RWPE2 (cell line): Measurements from ENCODE around the gene SQOR.

ENCODE experiments used
- ATAC-seq: fragments of 200-7000 bp; cut with Tn5 transposase; 3 replicates; pipeline ENCODE4 v1.9.1; 2021; ENCODE audit warnings: low read depth
- DNase-seq: peaks from one replicate; pipeline ENCODE4 v3.0.0-alpha.2; 2020; ENCODE audit warnings: low spot score
- H3K27ac ChIP-seq: fragments of 450-650 bp; 2 replicates; pipeline ENCODE4 v1.5.1; 2017; ENCODE audit warnings: mild to moderate bottlenecking; ENCODE audit not compliant: poor library complexity, severe bottlenecking
- H3K27me3 ChIP-seq: fragments of 250-450 bp; sonication (Bioruptor Pico); 2 replicates; pipeline ENCODE4 v1.5.1; 2021; ENCODE audit warnings: mild to moderate bottlenecking, moderate library complexity; ENCODE audit not compliant: insufficient read depth, poor library complexity, severe bottlenecking
- H3K36me3 ChIP-seq: fragments of 250-450 bp; sonication (Bioruptor Pico); 2 replicates; pipeline ENCODE4 v1.5.1; 2020; ENCODE audit warnings: low read depth, mild to moderate bottlenecking, moderate library complexity
- H3K4me1 ChIP-seq: fragments of 250-450 bp; sonication (Bioruptor Pico); 2 replicates; pipeline ENCODE4 v1.5.1; 2021; ENCODE audit warnings: mild to moderate bottlenecking, moderate library complexity; ENCODE audit not compliant: insufficient read depth, poor library complexity, severe bottlenecking
- H3K4me3 ChIP-seq: fragments of 250-450 bp; sonication (Bioruptor Pico); 2 replicates; pipeline ENCODE4 v1.5.1; 2021; ENCODE audit warnings: mild to moderate bottlenecking, moderate library complexity; ENCODE audit not compliant: severe bottlenecking
- H3K9me3 ChIP-seq: fragments of 250-450 bp; sonication (Bioruptor Pico); 2 replicates; pipeline ENCODE4 v1.5.1; 2021; ENCODE audit warnings: mild to moderate bottlenecking, moderate library complexity; ENCODE audit not compliant: severe bottlenecking
- TF ChIP-seq, protein P1 (sequence below): fragments of 450-650 bp; IDR thresholded peaks from one replicate; pipeline ENCODE4 v1.5.1; 2017; ENCODE audit warnings: mild to moderate bottlenecking, moderate library complexity; ENCODE audit not compliant: poor library complexity, severe bottlenecking

The SQOR gene

DNA sequence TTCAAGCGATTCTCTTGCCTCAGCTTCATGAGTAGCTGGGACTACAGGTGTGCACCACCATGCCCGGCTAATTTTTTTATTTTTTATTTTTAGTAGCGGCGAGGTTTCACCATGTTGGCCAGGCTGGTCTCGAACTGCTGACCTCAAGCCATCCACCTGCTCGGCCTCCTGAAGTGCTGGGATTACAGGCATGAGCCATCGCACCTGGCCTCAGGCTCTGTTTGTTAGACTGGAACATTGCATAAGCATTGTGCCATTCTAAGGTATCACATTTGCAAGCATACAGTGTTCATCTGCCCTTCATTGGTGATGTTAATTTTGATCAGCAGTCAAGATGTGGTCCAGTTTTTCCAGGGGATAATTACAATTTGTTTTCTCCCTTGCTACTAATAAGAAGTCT, 43.0 kb downstream of the SQOR start:
- H3K36me3 ChIP-seq: peaks cover 98% of the 10 kb centered on the region
- no peak overlapping the region for H3K4me3 ChIP-seq
- DNase-seq (no peak), ATAC-seq (no peak)
- H3K27ac ChIP-seq: no peak overlapping the region
- no peaks in the 10 kb centered on the region for H3K27me3 ChIP-seq
- TF ChIP-seq, protein P1, sequence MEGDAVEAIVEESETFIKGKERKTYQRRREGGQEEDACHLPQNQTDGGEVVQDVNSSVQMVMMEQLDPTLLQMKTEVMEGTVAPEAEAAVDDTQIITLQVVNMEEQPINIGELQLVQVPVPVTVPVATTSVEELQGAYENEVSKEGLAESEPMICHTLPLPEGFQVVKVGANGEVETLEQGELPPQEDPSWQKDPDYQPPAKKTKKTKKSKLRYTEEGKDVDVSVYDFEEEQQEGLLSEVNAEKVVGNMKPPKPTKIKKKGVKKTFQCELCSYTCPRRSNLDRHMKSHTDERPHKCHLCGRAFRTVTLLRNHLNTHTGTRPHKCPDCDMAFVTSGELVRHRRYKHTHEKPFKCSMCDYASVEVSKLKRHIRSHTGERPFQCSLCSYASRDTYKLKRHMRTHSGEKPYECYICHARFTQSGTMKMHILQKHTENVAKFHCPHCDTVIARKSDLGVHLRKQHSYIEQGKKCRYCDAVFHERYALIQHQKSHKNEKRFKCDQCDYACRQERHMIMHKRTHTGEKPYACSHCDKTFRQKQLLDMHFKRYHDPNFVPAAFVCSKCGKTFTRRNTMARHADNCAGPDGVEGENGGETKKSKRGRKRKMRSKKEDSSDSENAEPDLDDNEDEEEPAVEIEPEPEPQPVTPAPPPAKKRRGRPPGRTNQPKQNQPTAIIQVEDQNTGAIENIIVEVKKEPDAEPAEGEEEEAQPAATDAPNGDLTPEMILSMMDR: no peak
- H3K4me1 ChIP-seq: no peaks in the 10 kb centered on the region
- no peaks in the 10 kb centered on the region for H3K9me3 ChIP-seq

DNA sequence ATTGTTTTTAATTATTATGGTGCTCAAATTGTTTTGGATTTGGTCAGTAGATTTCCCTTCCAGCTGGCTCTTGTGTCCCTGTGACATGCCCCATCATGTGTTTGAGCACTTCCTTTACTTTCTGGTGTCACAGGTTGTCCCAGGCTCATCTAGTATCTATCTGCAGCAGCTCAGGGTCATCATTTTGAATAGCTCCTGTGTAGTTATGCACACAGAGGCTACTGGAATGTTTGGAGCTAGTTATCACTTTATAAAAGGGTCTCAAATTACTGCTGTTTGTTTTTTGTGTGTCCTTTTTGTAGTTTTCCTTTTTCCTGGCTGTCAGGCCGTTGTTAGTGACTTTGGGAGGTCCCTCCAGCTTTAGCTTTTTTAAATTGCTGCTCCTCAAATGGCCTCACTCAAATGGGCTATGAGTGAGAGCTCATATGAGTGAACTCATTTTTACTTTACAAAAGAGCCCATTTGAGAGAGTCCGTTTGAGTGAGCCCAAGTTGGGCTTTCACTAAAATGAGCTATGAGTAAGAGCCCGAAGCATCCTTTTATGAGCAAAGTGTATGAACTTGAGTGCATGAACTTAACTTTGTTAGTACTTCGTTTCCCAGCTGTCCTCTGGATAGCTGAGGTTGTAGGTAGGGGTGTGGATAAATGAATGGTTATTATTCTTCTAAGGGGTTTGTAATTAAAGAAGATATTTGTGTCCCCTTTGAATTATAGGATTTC, 43.8 kb downstream of the SQOR start:
- Histone ChIP-seq H3K36me3 (peaks cover 97% of the 10 kb centered on the region), H3K4me1 (no peaks in the 10 kb centered on the region), H3K27ac (no peak overlapping the region), H3K9me3 (no peaks in the 10 kb centered on the region), H3K27me3 (no peaks in the 10 kb centered on the region), H3K4me3 (no peak overlapping the region)
- TF ChIP-seq, protein P1: no peak
- no peak for ATAC-seq
- no peak for DNase-seq

DNA sequence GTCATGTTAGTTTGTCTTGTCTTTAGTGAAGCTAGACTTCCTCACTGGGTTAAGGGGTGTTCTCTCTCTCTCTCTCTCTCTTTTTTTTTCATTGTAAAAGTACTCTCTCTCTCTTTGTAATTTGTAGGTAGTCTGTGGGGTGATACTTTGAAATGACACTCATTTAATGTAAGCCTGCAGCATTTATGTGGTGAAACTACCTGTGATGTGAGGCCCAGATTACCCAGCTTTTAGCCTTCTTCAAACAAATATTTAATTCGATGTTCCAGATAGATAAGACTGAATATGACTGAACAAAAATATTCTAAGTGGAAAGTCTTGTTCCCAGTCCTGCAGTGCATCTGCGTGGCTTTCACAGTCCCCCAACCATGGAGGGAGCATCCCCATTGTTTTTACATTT, 49.7 kb downstream of the SQOR start:
- ATAC-seq (no peak), DNase-seq (no peak)
- Histone ChIP-seq H3K4me1 (no peaks in the 10 kb centered on the region), H3K9me3 (no peaks in the 10 kb centered on the region), H3K4me3 (no peak overlapping the region), H3K27ac (no peak overlapping the region), H3K27me3 (no peaks in the 10 kb centered on the region), H3K36me3 (peaks cover 96% of the 10 kb centered on the region)
- TF ChIP-seq, protein P1: no peak

DNA sequence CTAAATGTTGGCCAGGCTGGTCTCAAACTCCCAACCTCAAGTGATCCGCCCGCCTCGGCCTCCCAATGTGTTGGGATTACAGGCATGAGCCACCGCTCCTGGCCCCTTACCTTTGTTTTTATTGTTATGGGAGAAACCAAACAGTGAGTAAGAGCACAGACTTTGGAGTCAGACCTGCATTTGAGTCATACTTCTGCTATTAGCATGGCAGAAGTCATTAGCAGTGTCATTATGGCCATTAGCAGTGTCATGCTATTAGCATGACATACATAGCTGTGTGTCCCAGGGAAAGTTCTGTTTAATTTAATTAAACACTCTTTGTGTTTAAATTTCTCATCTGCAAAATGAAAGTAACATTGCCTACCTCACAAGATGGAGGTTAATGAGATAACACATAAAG, 54.8 kb downstream of the SQOR start:
- Histone ChIP-seq H3K27ac (no peak overlapping the region), H3K9me3 (no peaks in the 10 kb centered on the region), H3K27me3 (no peaks in the 10 kb centered on the region), H3K4me3 (no peak overlapping the region), H3K4me1 (no peaks in the 10 kb centered on the region), H3K36me3 (peaks cover 82% of the 10 kb centered on the region)
- ATAC-seq: no peak
- DNase-seq: no peak
- TF ChIP-seq, protein P1: no peak

DNA sequence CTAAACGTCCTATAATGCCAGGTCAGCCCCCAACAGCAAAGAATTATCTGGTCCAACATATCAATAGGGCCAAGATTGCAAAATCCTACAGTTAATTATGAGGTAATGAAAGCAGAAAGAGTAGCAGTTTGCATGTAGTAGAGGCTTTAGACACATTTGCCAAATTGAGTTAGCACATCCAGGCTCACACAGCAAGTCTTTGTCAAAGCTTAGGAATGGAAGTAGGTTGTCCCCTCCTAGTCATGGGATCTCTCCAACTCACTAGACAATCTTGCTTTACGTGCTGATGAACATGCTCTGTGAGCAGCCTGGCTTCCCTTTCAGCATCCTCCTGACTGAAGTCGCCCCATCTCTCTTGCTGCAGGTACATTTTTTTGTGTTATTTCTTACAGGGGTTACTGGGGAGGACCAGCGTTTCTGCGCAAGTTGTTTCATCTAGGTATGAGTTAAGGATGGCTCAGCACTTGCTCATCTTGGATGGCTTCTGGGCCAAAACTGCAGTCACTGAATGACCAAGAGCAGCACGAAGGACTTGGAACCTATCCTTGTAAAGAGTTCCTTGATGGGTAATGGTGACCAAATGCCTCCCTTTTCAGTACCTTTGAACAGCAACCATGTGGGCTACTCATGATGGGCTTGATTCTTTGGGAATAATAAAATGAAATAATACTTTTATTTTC, 55.9 kb downstream of the SQOR start:
- DNase-seq: no peak
- no peaks in the 10 kb centered on the region for H3K4me1 ChIP-seq

More for the DNA sequence above, 55.9 kb downstream of the SQOR start:
- Histone ChIP-seq H3K9me3 (no peaks in the 10 kb centered on the region), H3K4me3 (no peak overlapping the region), H3K27me3 (no peaks in the 10 kb centered on the region), H3K27ac (no peak overlapping the region), H3K36me3 (peaks cover 72% of the 10 kb centered on the region)
- TF ChIP-seq, protein P1: no peak
- ATAC-seq: no peak
